Measurements from ENCODE around the gene FCRL5.

- no peak for TF ChIP-seq POLR2A (IDR thresholded peaks at IDR 0.05; ENCODE audit: low read length)
- TF ChIP-seq GATA1 (IDR thresholded peaks at IDR 0.05; ENCODE audit: low read depth, low read length): no peak
Observed at GRCh38 chr1:157580179-157580827, 28.0 kb upstream of the FCRL5 start.
